KMS-11 (cell line): ENCODE results near the gene ADGRA3.

Experiments
- H2AFZ ChIP-seq: fragments of 200-600 bp; sonication (generic); 2 replicates; pipeline ENCODE4 v1.6.1; 2016; ENCODE audit warnings: antibody characterized with exemption, mixed run types, low read depth
- H3K27ac ChIP-seq: fragments of 200-600 bp; sonication (generic); 2 replicates; pipeline ENCODE4 v1.6.1; 2016; ENCODE audit warnings: mild to moderate bottlenecking, mixed run types
- H3K27me3 ChIP-seq: fragments of 200-600 bp; sonication (generic); 2 replicates; pipeline ENCODE4 v1.6.1; 2017; ENCODE audit warnings: mild to moderate bottlenecking, low read depth, mixed run types, moderate library complexity; ENCODE audit not compliant: insufficient read depth
- H3K36me3 ChIP-seq: fragments of 200-600 bp; sonication (generic); 2 replicates; pipeline ENCODE4 v1.6.1; 2017; ENCODE audit warnings: mild to moderate bottlenecking, mixed run types; ENCODE audit not compliant: insufficient read depth
- H3K4me1 ChIP-seq: fragments of 200-600 bp; sonication (generic); 2 replicates; pipeline ENCODE4 v1.6.1; 2016; ENCODE audit warnings: mild to moderate bottlenecking, low read depth, mixed run types; ENCODE audit not compliant: poor library complexity, severe bottlenecking
- H3K4me2 ChIP-seq: fragments of 200-600 bp; sonication (generic); 2 replicates; pipeline ENCODE4 v1.7.0; 2016; ENCODE audit warnings: mild to moderate bottlenecking, mixed run types
- H3K4me3 ChIP-seq: fragments of 200-600 bp; sonication (generic); IDR thresholded peaks from 2 replicates; pipeline ENCODE4 v1.6.1; 2017; ENCODE audit warnings: low read depth, low read length, mixed read lengths; ENCODE audit not compliant: insufficient read depth
- H3K79me2 ChIP-seq: fragments of 200-600 bp; sonication (generic); 2 replicates; pipeline ENCODE4 v1.6.1; 2016; ENCODE audit warnings: low read depth, mixed run types; ENCODE audit not compliant: insufficient read depth
- H3K9ac ChIP-seq: fragments of 200-600 bp; sonication (generic); 2 replicates; pipeline ENCODE4 v1.6.1; 2016; ENCODE audit warnings: mild to moderate bottlenecking, mixed run types
- H4K20me1 ChIP-seq: fragments of 200-600 bp; sonication (generic); 2 replicates; pipeline ENCODE4 v1.6.1; 2016; ENCODE audit warnings: mild to moderate bottlenecking, mixed run types; ENCODE audit not compliant: insufficient read depth
- TF ChIP-seq, protein P1 (sequence below): fragments of 200-600 bp; sonication (generic); conservative IDR thresholded peaks from 2 replicates; pipeline ENCODE4 v1.6.1; 2017; ENCODE audit warnings: low read depth, mild to moderate bottlenecking, antibody characterized with exemption, low read length, moderate library complexity, mixed read lengths

Gene ADGRA3

GRCh38 chr4:22465349-22465748 is 50.5 kb downstream of the ADGRA3 start:
- Histone ChIP-seq H4K20me1 (no peaks in the 10 kb centered on the region), H3K27ac (no peak overlapping the region), H3K79me2 (no peaks in the 10 kb centered on the region), H3K4me1 (no peaks in the 10 kb centered on the region), H3K9ac (no peak overlapping the region), H3K4me2 (no peak overlapping the region), H3K27me3 (no peaks in the 10 kb centered on the region), H3K36me3 (no peaks in the 10 kb centered on the region), H3K4me3 (no peak overlapping the region), H2AFZ (no peak overlapping the region)
- TF ChIP-seq, protein P1, sequence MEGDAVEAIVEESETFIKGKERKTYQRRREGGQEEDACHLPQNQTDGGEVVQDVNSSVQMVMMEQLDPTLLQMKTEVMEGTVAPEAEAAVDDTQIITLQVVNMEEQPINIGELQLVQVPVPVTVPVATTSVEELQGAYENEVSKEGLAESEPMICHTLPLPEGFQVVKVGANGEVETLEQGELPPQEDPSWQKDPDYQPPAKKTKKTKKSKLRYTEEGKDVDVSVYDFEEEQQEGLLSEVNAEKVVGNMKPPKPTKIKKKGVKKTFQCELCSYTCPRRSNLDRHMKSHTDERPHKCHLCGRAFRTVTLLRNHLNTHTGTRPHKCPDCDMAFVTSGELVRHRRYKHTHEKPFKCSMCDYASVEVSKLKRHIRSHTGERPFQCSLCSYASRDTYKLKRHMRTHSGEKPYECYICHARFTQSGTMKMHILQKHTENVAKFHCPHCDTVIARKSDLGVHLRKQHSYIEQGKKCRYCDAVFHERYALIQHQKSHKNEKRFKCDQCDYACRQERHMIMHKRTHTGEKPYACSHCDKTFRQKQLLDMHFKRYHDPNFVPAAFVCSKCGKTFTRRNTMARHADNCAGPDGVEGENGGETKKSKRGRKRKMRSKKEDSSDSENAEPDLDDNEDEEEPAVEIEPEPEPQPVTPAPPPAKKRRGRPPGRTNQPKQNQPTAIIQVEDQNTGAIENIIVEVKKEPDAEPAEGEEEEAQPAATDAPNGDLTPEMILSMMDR, result no peak

- no peak overlapping the region for H3K4me2 ChIP-seq
- no peaks in the 10 kb centered on the region for H3K36me3 ChIP-seq
- no peak overlapping the region for H3K27ac ChIP-seq
- H3K4me3 ChIP-seq, result no peak overlapping the region
- H3K4me1 ChIP-seq, result no peaks in the 10 kb centered on the region
- H4K20me1 ChIP-seq, result no peaks in the 10 kb centered on the region
- H3K27me3 ChIP-seq, result no peaks in the 10 kb centered on the region
- no peak overlapping the region for H3K9ac ChIP-seq
- TF ChIP-seq, protein P1, result no peak
- H2AFZ ChIP-seq, result no peak overlapping the region
- H3K79me2 ChIP-seq, result no peaks in the 10 kb centered on the region
Observed at GRCh38 chr4:22463179-22463578, 52.7 kb downstream of the ADGRA3 start.

DNA sequence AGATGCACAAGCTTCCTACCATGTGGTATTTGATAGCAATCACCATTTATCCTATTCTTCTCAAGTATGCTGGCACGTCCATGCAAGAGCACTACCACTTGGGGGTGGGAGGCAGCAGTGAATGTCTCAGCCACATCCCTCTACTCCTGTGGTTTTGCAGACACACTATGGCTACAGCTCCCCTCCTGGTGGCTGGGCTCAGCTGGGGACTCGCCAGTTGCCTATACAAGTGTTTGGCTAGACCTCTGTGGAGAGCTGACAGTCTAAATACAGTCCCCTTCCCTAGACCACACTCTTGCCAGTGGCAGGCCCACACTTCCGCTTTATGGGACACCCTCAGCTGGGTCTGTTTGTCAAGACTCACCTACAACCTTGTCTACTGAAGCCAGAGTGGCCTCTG is 53.2 kb downstream of the ADGRA3 start:
- H3K27ac ChIP-seq, result no peak overlapping the region
- no peaks in the 10 kb centered on the region for H3K4me1 ChIP-seq
- H3K4me2 ChIP-seq, result no peak overlapping the region
- no peaks in the 10 kb centered on the region for H3K36me3 ChIP-seq
- no peak overlapping the region for H3K4me3 ChIP-seq
- TF ChIP-seq, protein P1, result no peak
- H2AFZ ChIP-seq, result no peak overlapping the region
- no peak overlapping the region for H3K9ac ChIP-seq
- H3K79me2 ChIP-seq, result no peaks in the 10 kb centered on the region
- no peaks in the 10 kb centered on the region for H4K20me1 ChIP-seq
- H3K27me3 ChIP-seq, result no peaks in the 10 kb centered on the region

GRCh38 chr4:22460266-22460665 is 55.6 kb downstream of the ADGRA3 start:
- Histone ChIP-seq H3K36me3 (no peaks in the 10 kb centered on the region), H3K27ac (no peak overlapping the region), H4K20me1 (no peaks in the 10 kb centered on the region), H3K79me2 (no peaks in the 10 kb centered on the region), H3K4me3 (no peak overlapping the region), H3K4me1 (no peaks in the 10 kb centered on the region), H2AFZ (no peak overlapping the region), H3K9ac (no peak overlapping the region), H3K4me2 (no peak overlapping the region), H3K27me3 (no peaks in the 10 kb centered on the region)
- TF ChIP-seq, protein P1, result no peak
